ENCODE data around the gene CRABP2. TPM values are rescaled to one million over a fixed set of nuclear protein-coding genes. Genes with fewer than 3 reads are reported as not detected.

The CRABP2 gene
- total RNA-seq, 1 donor from 2014 or later: 146 TPM

GRCh38 chr1:156656806-156657740, 48.3 kb downstream of the CRABP2 start:
- Mint-ChIP-seq H3K36me3 (ENCODE audit: unreplicated experiment) (no peaks in the 10 kb centered on the region), H3K9me3 (ENCODE audit: unreplicated experiment) (no peaks in the 10 kb centered on the region), H3K27me3 (ENCODE audit: unreplicated experiment) (peaks cover 46% of the 10 kb centered on the region), H3K4me3 (ENCODE audit: unreplicated experiment) (peak overlapping the region; percentile 67), H3K27ac (ENCODE audit: unreplicated experiment) (no peak overlapping the region), H3K4me1 (ENCODE audit: unreplicated experiment) (peaks cover 43% of the 10 kb centered on the region)
- TF ChIP-seq CTCF (IDR thresholded peaks at IDR 0.05): peak; percentile 99
- peak; percentile 91 for DNase-seq (ENCODE audit: extremely low spot score, unreplicated experiment)

- no peak for TF ChIP-seq CTCF (IDR thresholded peaks at IDR 0.05)
- no peak for DNase-seq (ENCODE audit: extremely low spot score, unreplicated experiment)
- Mint-ChIP-seq H3K9me3 (ENCODE audit: unreplicated experiment) (no peaks in the 10 kb centered on the region), H3K27me3 (ENCODE audit: unreplicated experiment) (peaks cover 51% of the 10 kb centered on the region), H3K27ac (ENCODE audit: unreplicated experiment) (no peak overlapping the region), H3K4me1 (ENCODE audit: unreplicated experiment) (peaks cover 32% of the 10 kb centered on the region), H3K36me3 (ENCODE audit: unreplicated experiment) (no peaks in the 10 kb centered on the region), H3K4me3 (ENCODE audit: unreplicated experiment) (no peak overlapping the region)
Measured at GRCh38 chr1:156655904-156656516, 49.4 kb downstream of the CRABP2 start.

GRCh38 chr1:156655151-156655903, 50.1 kb downstream of the CRABP2 start:
- Mint-ChIP-seq H3K27me3 (ENCODE audit: unreplicated experiment) (peaks cover 57% of the 10 kb centered on the region), H3K9me3 (ENCODE audit: unreplicated experiment) (no peaks in the 10 kb centered on the region), H3K4me3 (ENCODE audit: unreplicated experiment) (no peak overlapping the region), H3K4me1 (ENCODE audit: unreplicated experiment) (peaks cover 25% of the 10 kb centered on the region), H3K27ac (ENCODE audit: unreplicated experiment) (no peak overlapping the region), H3K36me3 (ENCODE audit: unreplicated experiment) (no peaks in the 10 kb centered on the region)
- TF ChIP-seq CTCF (IDR thresholded peaks at IDR 0.05): no peak
- no peak for DNase-seq (ENCODE audit: extremely low spot score, unreplicated experiment)

GRCh38 chr1:156654700-156655099, 50.7 kb downstream of the CRABP2 start:
- no peak for DNase-seq (ENCODE audit: extremely low spot score, unreplicated experiment)
- TF ChIP-seq CTCF (IDR thresholded peaks at IDR 0.05): no peak
- Mint-ChIP-seq H3K27ac (ENCODE audit: unreplicated experiment) (no peak overlapping the region), H3K27me3 (ENCODE audit: unreplicated experiment) (peaks cover 63% of the 10 kb centered on the region), H3K4me1 (ENCODE audit: unreplicated experiment) (peaks cover 19% of the 10 kb centered on the region), H3K9me3 (ENCODE audit: unreplicated experiment) (no peaks in the 10 kb centered on the region), H3K4me3 (ENCODE audit: unreplicated experiment) (no peak overlapping the region), H3K36me3 (ENCODE audit: unreplicated experiment) (no peaks in the 10 kb centered on the region)
